Suppressor macrophage treated with lipopolysaccharide for 1 hour (primary cell): ENCODE data around the gene RHOT2.

Experiments
- DNase-seq, 3 donors: peaks; one replicate each; pipeline ENCODE4 v3.0.0-alpha.2; 2020 to 2022

Gene RHOT2

DNA sequence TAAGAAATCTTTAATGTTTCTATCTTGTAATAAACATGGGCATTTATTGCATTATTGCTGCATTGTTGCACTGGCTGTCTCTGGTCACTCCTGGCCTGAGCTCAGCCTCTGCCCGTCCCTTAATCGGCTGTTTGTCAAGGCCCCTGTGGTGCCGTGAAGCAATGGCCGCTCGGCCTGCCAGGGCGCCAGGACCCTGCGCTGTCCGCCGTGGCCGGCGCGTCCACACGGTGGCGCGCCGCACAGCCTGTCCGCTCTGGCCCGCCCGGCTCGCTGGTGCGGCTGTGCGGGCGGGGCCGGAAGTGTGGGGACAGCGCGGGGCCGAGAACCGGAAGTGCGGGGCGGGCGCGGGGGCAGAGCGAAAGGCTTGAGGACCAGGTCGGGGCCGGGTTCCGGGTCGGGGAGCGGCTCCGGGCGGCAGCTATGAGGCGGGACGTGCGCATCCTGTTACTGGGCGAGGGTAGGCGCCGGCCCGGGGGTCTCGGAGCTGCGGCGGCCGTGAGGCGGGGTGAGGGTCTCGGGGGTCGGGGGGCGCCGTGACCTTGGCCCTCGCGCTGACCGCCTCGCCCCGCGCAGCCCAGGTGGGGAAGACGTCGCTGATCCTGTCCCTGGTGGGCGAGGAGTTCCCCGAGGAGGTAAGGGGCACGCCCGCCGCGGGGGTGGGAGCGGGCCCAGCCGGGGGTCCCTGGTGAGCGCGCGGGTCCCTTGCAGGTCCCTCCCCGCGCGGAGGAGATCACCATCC, at the start of gene RHOT2:
Gene RHOT2, plus strand, starts transcription at position 353 of the 739 bp plus-strand sequence. Its CDS starts 68 bp downstream, at position 421.
- peak; percentile 96 to 99 (median 99) for DNase-seq

GRCh38 chr16:619476-620100, 48.3 kb upstream of the RHOT2 start:
- DNase-seq = no peak

- no peak for DNase-seq
These were observed 47.0 kb upstream of the RHOT2 start for GRCh38 chr16:620700-621525.

GRCh38 chr16:621526-622105, 46.3 kb upstream of the RHOT2 start:
- DNase-seq = no peak

- no peak for DNase-seq
These were observed 45.0 kb upstream of the RHOT2 start for GRCh38 chr16:622920-623280.

- DNase-seq = no peak
These were observed 43.3 kb upstream of the RHOT2 start for GRCh38 chr16:624526-625070.

- DNase-seq = no peak
These were observed 42.6 kb upstream of the RHOT2 start for GRCh38 chr16:625117-625976.

- no peak for DNase-seq
These were observed 41.8 kb upstream of the RHOT2 start for GRCh38 chr16:625977-626765.

DNA sequence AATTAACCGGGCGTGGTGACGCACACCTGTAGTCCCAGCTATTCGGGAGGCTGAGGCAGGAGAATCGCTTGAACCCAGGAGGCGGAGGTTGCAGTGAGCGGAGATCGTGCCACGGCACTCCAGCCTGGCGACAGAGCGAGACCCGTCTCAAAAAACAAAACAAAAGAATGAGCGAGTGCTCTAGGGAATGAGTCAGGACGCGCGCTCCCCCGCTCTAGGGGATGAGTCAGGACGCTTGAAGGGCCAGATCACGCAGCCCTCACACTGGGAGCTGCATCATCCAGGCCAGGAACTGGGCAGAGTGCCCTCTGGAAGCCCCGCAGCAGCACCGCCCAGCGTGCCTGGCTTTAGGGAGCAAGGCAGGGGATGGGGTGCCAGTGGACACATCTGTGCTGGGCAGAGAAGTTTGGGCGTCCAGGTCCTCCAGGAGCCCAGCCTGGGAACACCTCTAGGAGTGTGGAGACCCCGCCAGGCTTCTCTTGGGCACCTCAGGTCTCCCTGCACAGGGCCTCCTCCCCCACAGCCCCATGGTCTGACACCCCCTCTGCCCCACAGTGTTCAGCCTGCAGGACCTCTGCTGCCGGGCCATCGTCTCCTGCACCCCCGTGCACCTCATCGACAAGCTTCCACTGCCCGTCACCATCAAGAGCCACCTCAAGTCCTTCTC, 41.0 kb upstream of the RHOT2 start:
- peak; percentile 43 to 62 (median 50) for DNase-seq

DNA sequence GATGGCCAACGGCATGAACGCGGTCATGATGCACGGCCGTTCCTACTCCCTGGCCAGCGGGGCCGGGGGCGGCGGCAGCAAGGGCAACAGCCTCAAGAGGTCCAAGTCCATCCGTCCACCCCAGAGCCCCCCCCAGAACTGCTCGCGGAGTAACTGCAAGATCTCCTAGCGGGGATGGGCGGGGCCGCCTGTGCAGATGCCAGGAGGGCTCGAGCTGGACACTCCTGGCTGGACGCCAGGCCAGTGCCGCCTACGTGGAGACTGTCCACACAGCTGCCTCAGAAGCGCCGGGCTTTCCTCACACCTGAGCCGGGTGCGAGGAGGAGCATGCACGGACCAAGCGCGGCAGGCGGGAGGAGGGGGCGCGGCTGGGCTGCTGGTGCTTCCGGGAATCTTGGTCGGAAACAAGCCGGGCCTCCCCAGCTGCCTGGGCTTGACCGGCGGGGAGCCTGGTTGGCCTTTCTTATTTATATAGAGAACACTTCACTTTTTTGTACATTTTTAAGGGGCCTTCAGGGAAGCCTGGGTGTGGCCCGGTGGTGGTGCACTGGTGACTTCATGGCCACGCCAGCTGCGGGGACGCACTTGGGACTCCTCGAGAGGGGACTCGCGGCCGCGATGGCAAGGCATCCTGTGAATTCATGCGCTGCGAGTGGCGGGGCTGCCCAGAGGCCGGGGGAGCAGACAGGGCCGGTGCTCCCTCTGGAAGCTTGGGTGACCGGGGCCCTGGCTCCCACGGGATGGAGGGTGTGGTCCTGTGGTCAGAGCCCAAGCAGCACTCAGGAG, 40.3 kb upstream of the RHOT2 start:
- DNase-seq = no peak

- DNase-seq = no peak
These were observed 39.4 kb upstream of the RHOT2 start for GRCh38 chr16:628321-629061.

DNA sequence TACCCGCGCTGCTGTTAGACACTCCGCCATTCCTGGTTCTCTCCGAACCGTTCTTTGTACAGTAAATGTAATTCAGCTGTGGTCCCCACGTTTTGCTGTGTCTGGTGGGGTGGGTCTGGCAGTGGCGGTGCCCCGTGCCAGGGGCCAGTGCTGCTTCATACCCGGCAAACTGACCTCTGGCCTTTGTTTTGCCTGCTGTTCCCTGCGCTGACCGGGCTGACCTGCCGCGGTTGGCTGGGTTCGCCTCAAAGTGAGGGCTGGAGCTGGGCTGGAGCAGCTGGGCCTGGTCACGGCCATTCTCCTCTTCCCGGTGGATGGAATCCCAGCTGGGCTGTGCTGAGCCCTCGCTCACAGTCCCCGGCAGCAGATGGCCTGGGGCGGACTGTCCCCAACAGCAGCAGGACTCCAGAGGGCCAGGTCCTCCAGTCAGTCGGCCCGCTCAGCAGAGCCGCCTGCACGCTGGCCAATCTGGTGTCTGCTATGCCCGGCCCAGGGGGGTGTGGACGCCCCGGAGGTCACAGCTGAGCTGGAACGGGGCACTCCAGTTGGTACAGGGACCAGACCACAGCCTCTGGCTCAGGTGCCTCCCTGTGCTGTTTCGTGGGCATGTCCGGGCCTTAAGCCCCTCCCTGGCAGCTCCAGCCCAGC, 38.6 kb upstream of the RHOT2 start:
- DNase-seq = no peak

DNA sequence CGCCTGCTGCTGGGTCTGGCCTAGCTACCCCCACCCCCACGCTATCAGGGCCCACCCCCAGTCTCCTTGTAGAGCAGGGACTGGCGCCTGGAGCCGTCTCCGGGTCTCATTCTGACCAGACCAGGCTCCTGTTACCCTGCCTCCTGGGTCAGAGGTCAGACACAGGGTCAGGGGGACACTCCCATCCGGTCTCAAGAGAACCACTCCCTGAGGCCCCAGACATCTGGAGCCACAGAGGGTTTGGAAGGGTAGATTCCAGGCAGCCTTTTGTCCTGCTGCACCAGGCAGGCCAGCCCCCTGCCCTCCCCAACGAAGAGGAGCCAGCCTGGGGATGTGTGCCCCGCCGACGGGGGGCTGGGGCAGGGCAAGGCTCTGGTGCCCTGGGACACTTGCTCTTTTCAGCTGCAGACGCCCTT, 38.1 kb upstream of the RHOT2 start:
- DNase-seq = no peak

- DNase-seq = peak in 2 of 3 donors; percentile 18 to 31
These were observed 37.6 kb upstream of the RHOT2 start for GRCh38 chr16:630249-630814.

GRCh38 chr16:630815-631405, 37.0 kb upstream of the RHOT2 start, which contains the start of gene WFIKKN1:
Gene WFIKKN1, plus strand, starts transcription at chr16:630985. Its CDS starts 269 bp downstream, at chr16:631254.
- peak in 1 of 3 donors; percentile 20 for DNase-seq

DNA sequence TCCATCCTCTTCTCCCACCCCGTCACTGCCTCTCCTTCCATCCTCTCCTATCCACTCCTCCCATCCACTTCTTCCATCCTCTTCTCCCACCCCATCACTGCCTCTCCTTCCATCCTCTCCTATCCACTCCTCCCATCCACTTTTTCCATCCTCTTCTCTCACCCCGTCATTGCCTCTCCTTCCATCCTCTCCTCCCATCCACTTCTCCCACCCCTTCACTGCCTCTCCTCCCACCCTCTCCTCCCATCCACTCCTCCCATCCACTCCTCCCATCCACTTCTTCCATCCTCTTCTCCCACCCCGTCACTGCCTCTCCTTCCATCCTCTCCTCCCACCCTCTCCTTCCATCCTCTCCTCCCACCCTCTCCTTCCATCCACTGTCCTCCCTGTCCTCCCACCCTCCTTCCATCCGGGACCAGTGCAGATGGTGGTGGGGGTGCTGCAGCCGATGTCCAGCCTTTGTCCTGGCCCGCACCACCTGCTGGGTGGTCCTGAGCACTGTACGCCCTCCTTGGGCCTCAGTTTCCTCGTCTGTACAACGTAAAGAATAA, 36.0 kb upstream of the RHOT2 start:
- DNase-seq = no peak
